ENCODE measurements around the gene FNIP2.
"Not testable (repeated sequence)": the region's sequence is repeated elsewhere in the genome, so short reads cannot be mapped to it uniquely, and the experiment has no call there.

FNIP2 gene

DNA sequence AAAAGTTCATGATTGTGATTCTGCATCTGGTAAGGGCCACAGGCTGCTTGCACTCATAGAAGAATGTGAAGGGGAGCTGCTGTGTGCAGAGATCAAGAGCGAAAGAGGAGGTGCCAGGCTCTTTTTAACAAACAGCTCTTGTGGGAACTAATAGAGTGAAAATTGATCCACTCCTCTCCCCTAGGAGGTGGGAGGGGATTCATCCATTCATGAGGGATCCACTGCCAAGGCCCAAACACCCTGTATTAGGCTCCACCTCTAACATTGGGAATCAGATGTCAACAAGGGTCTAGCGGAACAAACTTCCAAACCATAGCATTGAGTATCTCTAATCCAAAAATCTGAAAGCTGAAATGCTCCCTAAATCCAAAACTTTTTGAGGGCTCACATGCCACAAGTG lies 29.2 kb upstream of the FNIP2 start:
- Histone ChIP-seq H3K4me1 (ENCODE audit: control insufficient read depth in 1 of 2, insufficient read depth in 2 of 2, low read length in 2 of 2) (no peaks in the 10 kb centered on the region), H3K4me3 (ENCODE audit: low read depth in 1 of 2, low read length in 2 of 2) (no peak overlapping the region), H3K9ac (ENCODE audit: low read depth in 1 of 2, low read length in 2 of 2) (no peak overlapping the region), H3K36me3 (ENCODE audit: control insufficient read depth in 1 of 2, insufficient read depth in 2 of 2, low read length in 2 of 2) (no peaks in the 10 kb centered on the region), H3K27ac (ENCODE audit: low read depth, low read length) (no peak overlapping the region), H3K27me3 (ENCODE audit: control insufficient read depth in 1 of 2, insufficient read depth in 2 of 2, low read length in 2 of 2) (no peaks in the 10 kb centered on the region), H3K9me3 (ENCODE audit: control insufficient read depth in 1 of 2, low read length in 2 of 2) (no peaks in the 10 kb centered on the region)

DNA sequence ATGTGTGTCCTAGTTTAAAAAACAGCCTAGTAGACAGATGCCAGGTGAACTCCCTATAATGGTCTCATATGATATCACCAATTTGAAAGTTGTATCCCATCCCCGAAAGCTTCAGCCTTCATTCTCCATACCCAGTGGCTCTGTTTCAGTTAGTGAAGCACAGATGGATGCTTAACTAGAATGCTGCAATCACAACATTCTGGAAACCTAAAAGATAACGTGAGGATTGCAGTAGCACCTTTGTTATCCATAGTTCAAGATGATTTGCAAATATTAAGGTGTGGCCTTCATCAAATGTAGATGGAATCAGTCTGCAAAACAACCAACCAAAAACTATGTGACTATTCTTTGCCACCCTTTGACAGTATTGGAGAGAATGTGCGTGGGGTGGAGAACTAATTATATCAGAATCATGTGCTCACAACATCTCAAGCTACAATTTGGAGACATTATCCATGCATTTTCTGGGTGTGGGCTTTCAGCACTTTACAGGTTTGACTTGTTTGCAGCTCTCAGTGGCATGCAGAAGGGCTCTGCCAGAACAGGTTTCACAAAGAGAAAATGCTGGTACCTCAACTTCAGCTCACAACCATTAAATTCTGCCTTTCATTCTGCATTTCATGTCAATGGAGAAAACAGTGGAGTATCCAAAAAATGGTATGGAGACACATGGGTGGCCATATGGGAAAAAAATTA lies 27.4 kb upstream of the FNIP2 start:
- Histone ChIP-seq H3K27me3 (ENCODE audit: control insufficient read depth in 1 of 2, insufficient read depth in 2 of 2, low read length in 2 of 2) (no peaks in the 10 kb centered on the region), H3K36me3 (ENCODE audit: control insufficient read depth in 1 of 2, insufficient read depth in 2 of 2, low read length in 2 of 2) (no peaks in the 10 kb centered on the region), H3K9me3 (ENCODE audit: control insufficient read depth in 1 of 2, low read length in 2 of 2) (no peaks in the 10 kb centered on the region), H3K4me3 (ENCODE audit: low read depth in 1 of 2, low read length in 2 of 2) (no peak overlapping the region), H3K27ac (ENCODE audit: low read depth, low read length) (no peak overlapping the region), H3K9ac (ENCODE audit: low read depth in 1 of 2, low read length in 2 of 2) (no peak overlapping the region), H3K4me1 (ENCODE audit: control insufficient read depth in 1 of 2, insufficient read depth in 2 of 2, low read length in 2 of 2) (no peaks in the 10 kb centered on the region)

DNA sequence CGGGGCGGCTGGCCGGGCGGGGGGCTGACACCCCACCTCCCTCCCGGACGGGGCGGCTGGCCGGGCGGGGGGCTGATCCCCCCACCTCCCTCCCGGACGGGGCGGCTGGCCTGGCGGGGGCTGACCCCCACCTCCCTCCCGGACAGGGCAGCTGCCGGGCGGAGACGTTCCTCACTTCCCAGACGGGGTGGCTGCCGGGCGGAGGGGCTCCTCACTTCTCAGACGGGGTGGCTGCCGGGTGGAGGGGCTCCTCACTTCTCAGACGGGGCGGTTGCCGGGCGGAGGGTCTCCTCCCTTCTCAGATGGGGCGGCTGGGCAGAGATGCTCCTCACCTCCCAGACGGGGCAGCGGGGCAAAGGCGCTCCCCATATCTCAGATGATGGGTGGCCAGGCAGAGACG lies 22.3 kb upstream of the FNIP2 start:
- not testable (repeated sequence) for H3K36me3 ChIP-seq (ENCODE audit: control insufficient read depth in 1 of 2, insufficient read depth in 2 of 2, low read length in 2 of 2); H3K4me1 ChIP-seq (ENCODE audit: control insufficient read depth in 1 of 2, insufficient read depth in 2 of 2, low read length in 2 of 2); H3K27me3 ChIP-seq (ENCODE audit: control insufficient read depth in 1 of 2, insufficient read depth in 2 of 2, low read length in 2 of 2); H3K9ac ChIP-seq (ENCODE audit: low read depth in 1 of 2, low read length in 2 of 2); H3K27ac ChIP-seq (ENCODE audit: low read depth, low read length); H3K4me3 ChIP-seq (ENCODE audit: low read depth in 1 of 2, low read length in 2 of 2); H3K9me3 ChIP-seq (ENCODE audit: control insufficient read depth in 1 of 2, low read length in 2 of 2)

DNA sequence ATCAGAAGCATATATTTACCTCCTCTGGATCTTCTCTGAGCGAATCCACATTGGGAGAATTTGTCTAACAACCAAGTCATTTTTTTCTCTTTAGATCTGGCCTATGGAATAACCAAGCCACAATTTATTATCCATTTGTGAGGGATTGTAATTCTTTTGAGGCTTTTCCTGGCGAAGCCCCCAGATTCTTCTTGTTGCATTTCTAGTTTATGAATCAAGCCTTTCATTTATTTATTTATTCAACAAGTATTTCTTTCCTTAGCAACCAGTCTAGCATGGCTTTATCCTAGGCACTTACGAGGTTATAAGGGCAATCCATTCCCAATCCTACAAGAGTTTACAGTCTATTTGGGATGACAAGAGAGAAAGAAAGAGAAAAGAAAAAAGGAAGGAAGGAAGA lies 18.4 kb upstream of the FNIP2 start:
- Histone ChIP-seq H3K9ac (ENCODE audit: low read depth in 1 of 2, low read length in 2 of 2) (no peak overlapping the region), H3K27me3 (ENCODE audit: control insufficient read depth in 1 of 2, insufficient read depth in 2 of 2, low read length in 2 of 2) (no peaks in the 10 kb centered on the region), H3K9me3 (ENCODE audit: control insufficient read depth in 1 of 2, low read length in 2 of 2) (no peaks in the 10 kb centered on the region), H3K4me1 (ENCODE audit: control insufficient read depth in 1 of 2, insufficient read depth in 2 of 2, low read length in 2 of 2) (no peaks in the 10 kb centered on the region), H3K27ac (ENCODE audit: low read depth, low read length) (no peak overlapping the region), H3K36me3 (ENCODE audit: control insufficient read depth in 1 of 2, insufficient read depth in 2 of 2, low read length in 2 of 2) (no peaks in the 10 kb centered on the region), H3K4me3 (ENCODE audit: low read depth in 1 of 2, low read length in 2 of 2) (no peak overlapping the region)

DNA sequence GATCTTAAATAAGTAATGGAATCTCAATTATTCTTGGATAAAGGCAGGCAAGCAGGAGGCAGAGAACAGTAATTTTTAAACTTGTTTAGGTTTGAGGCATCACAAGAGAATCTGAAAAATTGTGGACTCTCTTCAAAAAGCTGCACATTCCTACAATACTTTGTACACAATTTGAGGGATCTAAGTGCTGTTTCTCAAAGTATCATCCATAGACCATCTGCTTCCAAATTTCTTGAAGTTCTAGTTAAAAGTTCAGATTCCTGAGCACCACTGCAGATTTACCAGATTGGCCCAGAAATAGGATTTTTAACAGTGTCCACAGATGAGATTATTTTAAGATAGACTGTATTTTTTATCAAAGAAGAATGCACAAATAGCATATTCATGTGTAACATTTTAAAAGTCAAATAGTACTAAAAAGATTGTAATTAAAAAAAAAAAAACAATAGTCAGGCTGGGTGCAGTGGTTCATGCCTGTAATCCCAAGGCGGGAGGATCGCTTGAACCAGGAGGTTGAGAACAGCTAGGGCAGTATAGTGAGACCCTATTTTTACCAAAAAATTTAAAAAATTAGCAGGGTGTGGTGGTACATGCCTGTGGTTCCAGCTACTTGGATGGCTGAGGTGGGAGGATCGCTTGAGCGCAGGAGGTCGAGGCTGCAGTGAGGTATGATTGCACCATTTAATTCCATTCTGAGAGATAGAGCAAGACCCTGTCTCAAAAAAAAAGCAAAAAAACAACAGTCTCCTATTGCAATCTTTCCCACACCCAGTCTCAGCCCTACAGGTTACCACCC lies 14.2 kb upstream of the FNIP2 start:
- Histone ChIP-seq H3K27me3 (ENCODE audit: control insufficient read depth in 1 of 2, insufficient read depth in 2 of 2, low read length in 2 of 2) (no peaks in the 10 kb centered on the region), H3K27ac (ENCODE audit: low read depth, low read length) (no peak overlapping the region), H3K9ac (ENCODE audit: low read depth in 1 of 2, low read length in 2 of 2) (no peak overlapping the region), H3K36me3 (ENCODE audit: control insufficient read depth in 1 of 2, insufficient read depth in 2 of 2, low read length in 2 of 2) (no peaks in the 10 kb centered on the region), H3K4me1 (ENCODE audit: control insufficient read depth in 1 of 2, insufficient read depth in 2 of 2, low read length in 2 of 2) (no peaks in the 10 kb centered on the region), H3K9me3 (ENCODE audit: control insufficient read depth in 1 of 2, low read length in 2 of 2) (no peaks in the 10 kb centered on the region), H3K4me3 (ENCODE audit: low read depth in 1 of 2, low read length in 2 of 2) (no peak overlapping the region)

DNA sequence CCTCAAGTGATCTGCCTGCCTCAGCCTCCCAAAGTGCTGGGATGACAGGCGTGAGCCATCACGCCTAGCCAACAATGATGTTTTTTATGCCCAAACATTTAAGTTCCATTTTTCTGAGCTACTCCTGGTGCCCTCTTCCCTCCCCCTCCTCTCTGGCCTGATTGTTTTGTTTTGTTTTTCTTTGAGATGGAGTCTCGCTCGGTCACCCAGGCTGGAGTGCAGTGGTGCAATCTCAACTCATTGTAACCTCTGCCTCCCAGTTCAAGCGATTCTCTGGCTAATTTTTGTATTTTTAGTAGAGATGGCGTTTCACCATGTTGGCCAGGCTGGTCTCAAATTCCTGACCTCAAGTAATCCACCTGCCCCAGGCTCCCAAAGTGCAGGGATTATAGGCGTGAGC lies 13.0 kb upstream of the FNIP2 start:
- not testable (repeated sequence) for H3K27ac ChIP-seq (ENCODE audit: low read depth, low read length); H3K27me3 ChIP-seq (ENCODE audit: control insufficient read depth in 1 of 2, insufficient read depth in 2 of 2, low read length in 2 of 2); H3K4me1 ChIP-seq (ENCODE audit: control insufficient read depth in 1 of 2, insufficient read depth in 2 of 2, low read length in 2 of 2); H3K9me3 ChIP-seq (ENCODE audit: control insufficient read depth in 1 of 2, low read length in 2 of 2); H3K4me3 ChIP-seq (ENCODE audit: low read depth in 1 of 2, low read length in 2 of 2); H3K36me3 ChIP-seq (ENCODE audit: control insufficient read depth in 1 of 2, insufficient read depth in 2 of 2, low read length in 2 of 2); H3K9ac ChIP-seq (ENCODE audit: low read depth in 1 of 2, low read length in 2 of 2)

DNA sequence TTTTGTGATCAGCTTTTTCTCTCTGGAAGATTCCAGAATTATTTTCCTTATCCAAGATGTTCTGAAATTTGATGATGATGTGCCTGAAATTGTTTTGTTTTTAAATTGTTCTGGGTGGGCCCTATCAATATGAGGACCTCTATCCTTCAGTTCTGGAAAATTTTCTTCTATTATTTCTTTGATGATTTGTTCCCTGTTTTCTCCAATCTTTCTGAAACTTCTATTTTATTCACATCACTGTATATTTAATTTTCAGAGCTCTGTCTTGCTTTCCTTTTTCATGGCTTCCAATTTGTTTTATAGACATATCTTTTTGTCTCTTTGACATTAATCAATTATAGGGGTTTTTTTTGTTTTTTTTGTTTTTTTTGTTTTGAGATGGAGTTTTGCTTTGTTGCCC lies 12.2 kb upstream of the FNIP2 start:
- no peaks in the 10 kb centered on the region for H3K4me1 ChIP-seq (ENCODE audit: control insufficient read depth in 1 of 2, insufficient read depth in 2 of 2, low read length in 2 of 2)
- H3K27ac ChIP-seq (ENCODE audit: low read depth, low read length) = no peak overlapping the region
- H3K4me3 ChIP-seq (ENCODE audit: low read depth in 1 of 2, low read length in 2 of 2) = no peak overlapping the region
- no peak overlapping the region for H3K9ac ChIP-seq (ENCODE audit: low read depth in 1 of 2, low read length in 2 of 2)
- no peaks in the 10 kb centered on the region for H3K27me3 ChIP-seq (ENCODE audit: control insufficient read depth in 1 of 2, insufficient read depth in 2 of 2, low read length in 2 of 2)
- no peaks in the 10 kb centered on the region for H3K36me3 ChIP-seq (ENCODE audit: control insufficient read depth in 1 of 2, insufficient read depth in 2 of 2, low read length in 2 of 2)
- no peaks in the 10 kb centered on the region for H3K9me3 ChIP-seq (ENCODE audit: control insufficient read depth in 1 of 2, low read length in 2 of 2)

DNA sequence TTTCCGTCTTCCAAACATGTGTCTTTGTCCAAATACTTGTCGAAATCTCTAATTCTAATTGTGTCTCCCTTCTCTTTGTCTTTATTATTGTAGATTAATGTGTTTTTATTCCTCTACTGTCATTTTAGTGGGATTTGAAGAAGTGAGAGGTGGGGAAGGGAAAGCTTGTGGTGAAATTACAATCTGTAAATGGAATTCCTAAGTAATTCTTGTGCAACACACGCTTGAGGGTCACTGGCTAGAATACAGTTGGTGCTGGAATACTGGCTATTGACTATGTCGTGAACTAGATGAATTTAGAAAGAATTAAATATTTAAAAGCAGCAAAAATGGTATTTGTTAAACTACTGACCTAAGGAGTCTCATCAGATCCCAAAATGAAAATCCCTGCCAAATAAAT lies 10.7 kb upstream of the FNIP2 start:
- H3K9ac ChIP-seq (ENCODE audit: low read depth in 1 of 2, low read length in 2 of 2) = no peak overlapping the region
- H3K4me1 ChIP-seq (ENCODE audit: control insufficient read depth in 1 of 2, insufficient read depth in 2 of 2, low read length in 2 of 2) = no peaks in the 10 kb centered on the region
- H3K27ac ChIP-seq (ENCODE audit: low read depth, low read length) = no peak overlapping the region
- H3K4me3 ChIP-seq (ENCODE audit: low read depth in 1 of 2, low read length in 2 of 2) = no peak overlapping the region
- H3K36me3 ChIP-seq (ENCODE audit: control insufficient read depth in 1 of 2, insufficient read depth in 2 of 2, low read length in 2 of 2) = no peaks in the 10 kb centered on the region
- no peaks in the 10 kb centered on the region for H3K27me3 ChIP-seq (ENCODE audit: control insufficient read depth in 1 of 2, insufficient read depth in 2 of 2, low read length in 2 of 2)
- H3K9me3 ChIP-seq (ENCODE audit: control insufficient read depth in 1 of 2, low read length in 2 of 2) = no peaks in the 10 kb centered on the region

DNA sequence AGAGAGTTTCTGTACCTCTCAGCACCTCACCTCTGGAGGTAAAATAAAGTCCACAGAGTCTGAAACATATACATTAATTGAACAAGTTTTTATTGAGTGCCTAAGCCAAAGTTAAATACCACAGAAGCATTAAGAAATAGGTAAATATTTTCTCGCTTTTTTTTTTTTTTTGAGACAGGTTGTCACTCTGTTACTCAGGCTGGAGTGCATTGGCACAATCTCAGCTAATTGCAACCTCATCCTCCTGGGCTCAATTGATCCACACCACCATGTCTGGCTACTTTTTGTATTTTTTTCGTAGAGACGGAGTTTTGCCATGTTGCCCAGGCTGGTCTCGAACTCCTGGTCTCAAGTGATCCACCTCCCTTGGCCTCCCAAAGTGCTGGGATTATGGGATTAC lies 10.1 kb upstream of the FNIP2 start:
- no peak overlapping the region for H3K9ac ChIP-seq (ENCODE audit: low read depth in 1 of 2, low read length in 2 of 2)
- H3K27me3 ChIP-seq (ENCODE audit: control insufficient read depth in 1 of 2, insufficient read depth in 2 of 2, low read length in 2 of 2) = no peaks in the 10 kb centered on the region
- H3K4me3 ChIP-seq (ENCODE audit: low read depth in 1 of 2, low read length in 2 of 2) = no peak overlapping the region
- no peaks in the 10 kb centered on the region for H3K4me1 ChIP-seq (ENCODE audit: control insufficient read depth in 1 of 2, insufficient read depth in 2 of 2, low read length in 2 of 2)
- H3K9me3 ChIP-seq (ENCODE audit: control insufficient read depth in 1 of 2, low read length in 2 of 2) = no peaks in the 10 kb centered on the region
- no peak overlapping the region for H3K27ac ChIP-seq (ENCODE audit: low read depth, low read length)
- H3K36me3 ChIP-seq (ENCODE audit: control insufficient read depth in 1 of 2, insufficient read depth in 2 of 2, low read length in 2 of 2) = no peaks in the 10 kb centered on the region

DNA sequence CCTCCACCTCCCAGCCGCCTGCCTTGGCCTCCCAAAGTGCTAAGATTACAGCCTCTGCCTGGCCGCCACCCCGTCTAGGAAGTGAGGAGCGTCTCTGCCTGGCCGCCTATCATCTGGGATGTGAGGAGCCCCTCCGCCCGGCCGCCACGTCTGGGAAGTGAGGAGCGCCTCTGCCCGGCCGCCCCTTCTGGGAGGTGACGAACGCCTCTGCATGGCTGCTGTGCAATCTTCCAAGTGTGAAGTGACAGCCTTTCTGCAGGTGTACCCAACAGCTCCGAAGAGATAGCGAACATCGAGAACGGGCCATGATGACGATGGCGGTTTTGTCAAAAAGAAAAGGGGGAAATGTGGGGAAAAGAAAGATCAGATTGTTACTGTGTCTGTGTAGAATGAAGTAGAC lies 9.3 kb upstream of the FNIP2 start:
- not testable (repeated sequence) for H3K4me3 ChIP-seq (ENCODE audit: low read depth in 1 of 2, low read length in 2 of 2); H3K27ac ChIP-seq (ENCODE audit: low read depth, low read length); H3K9ac ChIP-seq (ENCODE audit: low read depth in 1 of 2, low read length in 2 of 2); H3K36me3 ChIP-seq (ENCODE audit: control insufficient read depth in 1 of 2, insufficient read depth in 2 of 2, low read length in 2 of 2); H3K4me1 ChIP-seq (ENCODE audit: control insufficient read depth in 1 of 2, insufficient read depth in 2 of 2, low read length in 2 of 2); H3K27me3 ChIP-seq (ENCODE audit: control insufficient read depth in 1 of 2, insufficient read depth in 2 of 2, low read length in 2 of 2); H3K9me3 ChIP-seq (ENCODE audit: control insufficient read depth in 1 of 2, low read length in 2 of 2)

All from duodenal mucosa (tissue), 2 donors.